Suprapubic skin (tissue), 4 donors: ENCODE measurements around the gene C19orf12. TPM values are rescaled to one million over a fixed set of nuclear protein-coding genes. Genes with fewer than 3 reads are reported as not detected.
A peak's percentile ranks its signal among the peaks of the same experiment; 100 is the strongest.

Experiments used
- DNase-seq, 2 donors: peaks; one replicate each; pipeline ENCODE4 v3.0.0-alpha.2; 2019; ENCODE audit warnings: low spot score in 2 of 2
- H3K27ac ChIP-seq: fragments of 200-600 bp; sonication (generic); one replicate; pipeline ENCODE4 v1.5.1; 2019
- H3K27me3 ChIP-seq: fragments of 200-600 bp; sonication (generic); one replicate; pipeline ENCODE4 v1.5.1; 2019
- H3K36me3 ChIP-seq: fragments of 200-600 bp; sonication (generic); one replicate; pipeline ENCODE4 v1.5.1; 2019
- H3K4me1 ChIP-seq: fragments of 200-600 bp; sonication (generic); one replicate; pipeline ENCODE4 v1.5.1; 2019
- H3K4me3 ChIP-seq: fragments of 200-600 bp; sonication (generic); one replicate; pipeline ENCODE4 v1.5.1; 2019; ENCODE audit warnings: mild to moderate bottlenecking
- H3K9me3 ChIP-seq: fragments of 200-600 bp; sonication (generic); one replicate; pipeline ENCODE4 v1.5.1; 2019
- CTCF ChIP-seq, 2 donors: fragments of 200-600 bp in 1 of 2; fragments of 450-650 bp in 1 of 2; sonication (generic) in 1 of 2; IDR thresholded peaks; one replicate each; pipeline ENCODE4 v1.5.1; 2016 to 2019; ENCODE audit warnings: antibody characterized with exemption in 2 of 2, mild to moderate bottlenecking in 1 of 2, moderate library complexity in 1 of 2
- EP300 ChIP-seq: sonication (generic); formaldehyde crosslinking; IDR thresholded peaks from one replicate; pipeline ENCODE4 v1.6.1; 2017; ENCODE audit warnings: antibody characterized with exemption
- POLR2A ChIP-seq, 2 donors: fragments of 450-650 bp; IDR thresholded peaks; one replicate each; pipeline ENCODE4 v1.6.1; 2017; ENCODE audit warnings: antibody characterized with exemption in 2 of 2, mild to moderate bottlenecking in 2 of 2, moderate library complexity in 2 of 2
- POLR2AphosphoS5 ChIP-seq, 3 donors: sonication (generic); formaldehyde crosslinking; IDR thresholded peaks; one replicate each; pipeline ENCODE4 v1.6.1; 2017; ENCODE audit warnings: antibody characterized with exemption in 3 of 3
- WGBS: methylation state at CpG from one replicate; pipeline ENCODE4 v1.1.5; 2018; 5-methylcytosine and 5-hydroxymethylcytosine counted together
- total RNA-seq, 4 donors: library from RNA; depleted of rRNA; stranded (reverse); fragments of >200 nt; gene quantifications; one replicate each; pipeline ENCODE4 v1.1.0, GENCODE V29; 2016

Gene C19orf12
- total RNA-seq, 4 donors from 2014 or later, result 19.6 to 35.8 (median 27.3) TPM

- Histone ChIP-seq H3K9me3 (no peaks in the 10 kb centered on the region), H3K36me3 (peaks cover 3% of the 10 kb centered on the region), H3K27ac (no peak overlapping the region), H3K4me1 (peaks cover 4% of the 10 kb centered on the region), H3K27me3 (no peaks in the 10 kb centered on the region), H3K4me3 (no peak overlapping the region)
- no peak for DNase-seq
- 80% methylated on average over 4 of the region's 6 CpGs for WGBS
- TF ChIP-seq EP300 (no peak), POLR2AphosphoS5 (IDR thresholded peaks at IDR 0.05) (no peak), CTCF (IDR thresholded peaks at IDR 0.05) (no peak), POLR2A (IDR thresholded peaks at IDR 0.05) (no peak)
Measured at GRCh38 chr19:29695765-29696564, 19.1 kb downstream of the C19orf12 start.

- Histone ChIP-seq H3K36me3 (no peaks in the 10 kb centered on the region), H3K27me3 (no peaks in the 10 kb centered on the region), H3K4me1 (peaks cover 4% of the 10 kb centered on the region), H3K4me3 (no peak overlapping the region), H3K27ac (peak overlapping the region; percentile 20), H3K9me3 (no peaks in the 10 kb centered on the region)
- TF ChIP-seq CTCF (IDR thresholded peaks at IDR 0.05) (peak; percentile 45 to 91), POLR2AphosphoS5 (IDR thresholded peaks at IDR 0.05) (peak in 1 of 3 donors; percentile 35), EP300 (no peak)
- 71% methylated on average over 17 of the region's 19 CpGs for WGBS
- DNase-seq, result peak; percentile 89 to 93
Measured at GRCh38 chr19:29694669-29695627, 20.1 kb downstream of the C19orf12 start.

- H3K27ac ChIP-seq, result no peak overlapping the region
- 58% methylated on average over 5 of the region's 5 CpGs for WGBS
Measured at GRCh38 chr19:29694161-29694560, 20.9 kb downstream of the C19orf12 start.

GRCh38 chr19:29690842-29691241 is 24.2 kb downstream of the C19orf12 start:
- DNase-seq, result no peak
- H3K9me3 ChIP-seq, result no peaks in the 10 kb centered on the region
- H3K4me3 ChIP-seq, result no peak overlapping the region
- peaks cover 11% of the 10 kb centered on the region for H3K4me1 ChIP-seq
- WGBS, result 68% methylated on average over 2 of the region's 2 CpGs
- H3K27ac ChIP-seq, result no peak overlapping the region
- no peak for TF ChIP-seq CTCF (IDR thresholded peaks at IDR 0.05)
- no peak for TF ChIP-seq POLR2AphosphoS5 (IDR thresholded peaks at IDR 0.05)
- TF ChIP-seq POLR2A (IDR thresholded peaks at IDR 0.05), result no peak
- no peak for TF ChIP-seq EP300
- H3K36me3 ChIP-seq, result no peaks in the 10 kb centered on the region
- no peaks in the 10 kb centered on the region for H3K27me3 ChIP-seq

More at GRCh38 chr19:29694161-29694560, 20.9 kb downstream of the C19orf12 start:
- Histone ChIP-seq H3K4me3 (no peak overlapping the region), H3K9me3 (no peaks in the 10 kb centered on the region), H3K27me3 (no peaks in the 10 kb centered on the region), H3K36me3 (no peaks in the 10 kb centered on the region), H3K4me1 (peaks cover 4% of the 10 kb centered on the region)
- TF ChIP-seq POLR2A (IDR thresholded peaks at IDR 0.05) (no peak), CTCF (IDR thresholded peaks at IDR 0.05) (no peak), POLR2AphosphoS5 (IDR thresholded peaks at IDR 0.05) (no peak), EP300 (no peak)
- no peak for DNase-seq
